Panc1 (cell line): ENCODE results near the gene MEGF8. TPM values are rescaled to one million over a fixed set of nuclear protein-coding genes. Genes with fewer than 3 reads are reported as not detected.
A peak's percentile ranks its signal among the peaks of the same experiment; 100 is the strongest.

ENCODE experiments used
- ATAC-seq: fragments of 200-7000 bp; cut with Tn5 transposase; 2 replicates; pipeline ENCODE4 v1.9.1; 2020; ENCODE audit warnings: mild to moderate bottlenecking, moderate library complexity
- BruUV-seq: library from RNA; stranded (reverse); fragments of 400-500 nt; replicated peaks from 2 replicates; lab custom pipeline; 2021; lab: Mats Ljungman, UMichigan
- CTCF ChIA-PET: fragments of 300-600 bp; sonication (Branson Sonifier 250); formaldehyde crosslinking; loops from one replicate; lab custom pipeline; 2022; ENCODE audit warnings: antibody characterized with exemption; lab: Charles Lee
- POLR2A ChIA-PET: fragments of 300-600 bp; sonication (Branson Sonifier 250); formaldehyde crosslinking; loops from one replicate; lab custom pipeline; 2022; ENCODE audit warnings: antibody characterized with exemption; lab: Charles Lee
- DNase-seq: peaks from one replicate; pipeline ENCODE4 v3.0.0-alpha.2; 2010; ENCODE audit warnings: low read depth, low spot score
- H3K27ac ChIP-seq: 2 replicates; pipeline ENCODE4 v1.5.1; 2011; ENCODE audit warnings: mild to moderate bottlenecking, low read length, inconsistent platforms
- H3K27me3 ChIP-seq: fragments of 200-500 bp; sonication (Bioruptor generic); 2 replicates; pipeline ENCODE4 v1.6.0; 2014; ENCODE audit warnings: low read length, inconsistent platforms; ENCODE audit not compliant: control insufficient read depth, insufficient read depth
- H3K36me3 ChIP-seq: fragments of 200-500 bp; sonication (Bioruptor generic); 2 replicates; pipeline ENCODE4 v1.5.1; 2014; ENCODE audit warnings: inconsistent platforms, mild to moderate bottlenecking, low read length, moderate library complexity; ENCODE audit not compliant: control insufficient read depth, insufficient read depth
- H3K4me1 ChIP-seq: 2 replicates; pipeline ENCODE4 v1.5.1; 2011; ENCODE audit warnings: inconsistent platforms, mild to moderate bottlenecking, low read length, moderate library complexity; ENCODE audit not compliant: control insufficient read depth, insufficient read depth
- H3K4me3 ChIP-seq, 2 experiments: 2 replicates each; pipeline ENCODE4 v1.5.1; 2011 to 2012; ENCODE audit warnings: low read depth in 2 of 2, low read length in 2 of 2, mild to moderate bottlenecking in 2 of 2, inconsistent platforms in 1 of 2, moderate library complexity in 1 of 2
- H3K9me3 ChIP-seq: fragments of 200-500 bp; sonication (Bioruptor generic); 2 replicates; pipeline ENCODE4 v1.5.1; 2014; ENCODE audit warnings: low read depth, mild to moderate bottlenecking, inconsistent platforms, low read length, moderate library complexity; ENCODE audit not compliant: control insufficient read depth, insufficient read depth
- POLR2AphosphoS5 ChIP-seq: IDR thresholded peaks from 2 replicates; pipeline ENCODE4 v1.6.1; 2012; ENCODE audit warnings: mild to moderate bottlenecking, low read depth, low read length, moderate library complexity
- SIN3A ChIP-seq: IDR thresholded peaks from 2 replicates; pipeline ENCODE4 v1.6.1; 2012; ENCODE audit warnings: low read depth, mild to moderate bottlenecking, low read length, moderate library complexity, borderline replicate concordance; ENCODE audit not compliant: insufficient read depth
- TCF7L2 ChIP-seq: IDR thresholded peaks from 2 replicates; pipeline ENCODE4 v1.6.1; 2011; ENCODE audit warnings: mild to moderate bottlenecking, low read depth, low read length, inconsistent platforms
- in situ Hi-C: cut with HindIII; loops from 2 replicates; pipeline ENCODE4 v1.10.0; 2016; ENCODE audit warnings: low sequenced_read_pairs, low pct_unique_long_range_greater_than_20kb
- intact Hi-C: fragments of 100-400 bp; cut with micrococcal nuclease; formaldehyde crosslinking; loops from one replicate; pipeline ENCODE4 v1.10.0; 2022; ENCODE audit not compliant: unreplicated experiment
- total RNA-seq: library from RNA; stranded (reverse); gene quantifications from one replicate; pipeline ENCODE4 v1.2.1, GENCODE V29; 2021; ENCODE audit not compliant: unreplicated experiment
- TF ChIP-seq, protein P1 (sequence below), 2 experiments: IDR thresholded peaks; 2 replicates each; pipeline ENCODE4 v1.6.1; 2011 to 2012; ENCODE audit warnings: low read depth in 2 of 2, control low read depth in 1 of 2, low read length in 1 of 2, mild to moderate bottlenecking in 1 of 2, moderate library complexity in 1 of 2; ENCODE audit not compliant: insufficient read depth in 1 of 2
- TF ChIP-seq, protein P2 (sequence below): fragments of 450-650 bp; IDR thresholded peaks from 2 replicates; pipeline ENCODE4 v1.5.1; 2017; ENCODE audit warnings: mild to moderate bottlenecking

MEGF8 gene
- total RNA-seq, 1 experiment from 2014 or later: 14.2 TPM

DNA sequence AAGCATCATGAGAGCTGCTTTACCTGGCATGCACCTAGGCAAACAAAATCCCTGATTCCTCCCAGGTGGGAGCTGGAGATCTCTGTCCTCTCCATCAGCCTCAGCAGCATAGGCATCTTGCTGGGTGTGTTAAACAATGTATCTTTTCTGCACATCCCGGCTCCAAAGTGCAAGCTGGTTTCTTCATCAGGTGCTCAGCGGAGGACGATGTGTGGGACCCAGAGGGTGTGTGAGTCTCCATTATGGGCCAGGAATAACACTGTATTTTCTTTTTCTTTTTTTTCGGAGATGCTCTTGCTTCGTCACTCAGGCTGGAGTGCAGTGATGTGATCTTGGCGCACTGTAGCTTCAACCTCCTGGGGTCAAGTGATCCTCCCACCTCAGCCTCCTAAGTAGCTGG, 54.7 kb downstream of the MEGF8 start:
- TF ChIP-seq, protein P1, sequence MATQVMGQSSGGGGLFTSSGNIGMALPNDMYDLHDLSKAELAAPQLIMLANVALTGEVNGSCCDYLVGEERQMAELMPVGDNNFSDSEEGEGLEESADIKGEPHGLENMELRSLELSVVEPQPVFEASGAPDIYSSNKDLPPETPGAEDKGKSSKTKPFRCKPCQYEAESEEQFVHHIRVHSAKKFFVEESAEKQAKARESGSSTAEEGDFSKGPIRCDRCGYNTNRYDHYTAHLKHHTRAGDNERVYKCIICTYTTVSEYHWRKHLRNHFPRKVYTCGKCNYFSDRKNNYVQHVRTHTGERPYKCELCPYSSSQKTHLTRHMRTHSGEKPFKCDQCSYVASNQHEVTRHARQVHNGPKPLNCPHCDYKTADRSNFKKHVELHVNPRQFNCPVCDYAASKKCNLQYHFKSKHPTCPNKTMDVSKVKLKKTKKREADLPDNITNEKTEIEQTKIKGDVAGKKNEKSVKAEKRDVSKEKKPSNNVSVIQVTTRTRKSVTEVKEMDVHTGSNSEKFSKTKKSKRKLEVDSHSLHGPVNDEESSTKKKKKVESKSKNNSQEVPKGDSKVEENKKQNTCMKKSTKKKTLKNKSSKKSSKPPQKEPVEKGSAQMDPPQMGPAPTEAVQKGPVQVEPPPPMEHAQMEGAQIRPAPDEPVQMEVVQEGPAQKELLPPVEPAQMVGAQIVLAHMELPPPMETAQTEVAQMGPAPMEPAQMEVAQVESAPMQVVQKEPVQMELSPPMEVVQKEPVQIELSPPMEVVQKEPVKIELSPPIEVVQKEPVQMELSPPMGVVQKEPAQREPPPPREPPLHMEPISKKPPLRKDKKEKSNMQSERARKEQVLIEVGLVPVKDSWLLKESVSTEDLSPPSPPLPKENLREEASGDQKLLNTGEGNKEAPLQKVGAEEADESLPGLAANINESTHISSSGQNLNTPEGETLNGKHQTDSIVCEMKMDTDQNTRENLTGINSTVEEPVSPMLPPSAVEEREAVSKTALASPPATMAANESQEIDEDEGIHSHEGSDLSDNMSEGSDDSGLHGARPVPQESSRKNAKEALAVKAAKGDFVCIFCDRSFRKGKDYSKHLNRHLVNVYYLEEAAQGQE (IDR thresholded peaks at IDR 0.05; ENCODE audit: insufficient read depth in 1 of 2, low read depth in 2 of 2, low read length in 1 of 2): no peak
- TF ChIP-seq SIN3A: no peak
- no peak for TF ChIP-seq POLR2AphosphoS5
- TF ChIP-seq, protein P2, sequence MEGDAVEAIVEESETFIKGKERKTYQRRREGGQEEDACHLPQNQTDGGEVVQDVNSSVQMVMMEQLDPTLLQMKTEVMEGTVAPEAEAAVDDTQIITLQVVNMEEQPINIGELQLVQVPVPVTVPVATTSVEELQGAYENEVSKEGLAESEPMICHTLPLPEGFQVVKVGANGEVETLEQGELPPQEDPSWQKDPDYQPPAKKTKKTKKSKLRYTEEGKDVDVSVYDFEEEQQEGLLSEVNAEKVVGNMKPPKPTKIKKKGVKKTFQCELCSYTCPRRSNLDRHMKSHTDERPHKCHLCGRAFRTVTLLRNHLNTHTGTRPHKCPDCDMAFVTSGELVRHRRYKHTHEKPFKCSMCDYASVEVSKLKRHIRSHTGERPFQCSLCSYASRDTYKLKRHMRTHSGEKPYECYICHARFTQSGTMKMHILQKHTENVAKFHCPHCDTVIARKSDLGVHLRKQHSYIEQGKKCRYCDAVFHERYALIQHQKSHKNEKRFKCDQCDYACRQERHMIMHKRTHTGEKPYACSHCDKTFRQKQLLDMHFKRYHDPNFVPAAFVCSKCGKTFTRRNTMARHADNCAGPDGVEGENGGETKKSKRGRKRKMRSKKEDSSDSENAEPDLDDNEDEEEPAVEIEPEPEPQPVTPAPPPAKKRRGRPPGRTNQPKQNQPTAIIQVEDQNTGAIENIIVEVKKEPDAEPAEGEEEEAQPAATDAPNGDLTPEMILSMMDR: no peak
- TF ChIP-seq TCF7L2: no peak
- Histone ChIP-seq H3K4me1 (no peaks in the 10 kb centered on the region), H3K4me3 (no peak overlapping the region), H3K27ac (no peak overlapping the region), H3K36me3 (no peaks in the 10 kb centered on the region), H3K27me3 (no peaks in the 10 kb centered on the region), H3K9me3 (no peaks in the 10 kb centered on the region)
- in situ Hi-C loops: no loop called here
- ATAC-seq: no peak
- DNase-seq: no peak
- CTCF ChIA-PET: no interaction called here
- POLR2A ChIA-PET: interaction anchor here (0.6 kb wide), 1 partner anchor 198 kb away, joined by 5 read pairs; no protein-coding TSS in a partner anchor
- BruUV-seq: no TSS peak
- intact Hi-C loops: no loop called here

DNA sequence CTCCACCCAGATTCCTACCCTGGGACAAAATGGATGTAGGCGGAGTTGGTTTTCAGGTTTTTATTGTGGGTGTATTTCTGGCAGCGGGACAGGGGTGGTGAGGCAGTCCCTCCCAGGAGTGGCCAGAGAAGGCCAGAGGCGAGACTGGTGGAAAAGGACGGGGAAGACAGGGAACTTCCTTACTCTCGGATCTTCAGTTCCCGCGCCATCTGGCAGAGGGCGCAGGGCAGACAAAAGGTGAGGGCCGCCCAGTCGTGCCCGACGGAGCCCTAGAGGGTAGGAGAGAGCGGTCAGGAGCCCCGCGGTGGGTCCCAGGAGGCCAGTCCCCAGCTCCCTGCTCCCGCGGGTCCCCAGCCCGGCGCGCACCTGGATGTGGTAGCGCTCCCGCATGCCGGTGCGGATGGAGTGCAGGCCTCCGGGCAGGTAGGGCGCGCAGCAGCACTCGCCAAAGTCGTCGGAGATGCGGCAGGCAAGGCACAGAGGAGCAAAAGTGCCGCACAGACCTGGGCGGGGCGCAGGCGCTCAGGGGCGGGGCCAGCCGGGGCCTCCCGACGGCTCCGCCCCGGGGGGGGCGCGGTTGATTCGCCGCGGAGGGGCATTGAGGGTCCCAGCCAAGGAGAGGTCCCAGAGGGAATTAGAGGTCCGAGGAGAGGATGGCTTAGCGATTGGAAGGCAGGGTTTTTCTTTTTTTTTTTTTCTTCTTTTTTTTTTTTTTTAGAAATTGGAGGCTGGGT, 61.7 kb downstream of the MEGF8 start:
- Histone ChIP-seq H3K27ac (peak overlapping the region; percentile 54), H3K9me3 (no peaks in the 10 kb centered on the region), H3K4me3 (peak overlapping the region; percentile 48 to 60), H3K36me3 (no peaks in the 10 kb centered on the region), H3K27me3 (no peaks in the 10 kb centered on the region), H3K4me1 (no peaks in the 10 kb centered on the region; the same call in 1 of the 2 replicates)
- in situ Hi-C loops: no loop called here
- ChIA-PET CTCF (interaction anchor here (0.7 kb wide), 2 partner anchors 9 to 33 kb away, joined by 4 to 9 read pairs; no protein-coding TSS in a partner anchor), POLR2A (no interaction called here)
- BruUV-seq: no TSS peak
- peak; percentile 98 for ATAC-seq
- DNase-seq: peak; percentile 25
- intact Hi-C loops: no loop called here
- peak; percentile 61 for TF ChIP-seq POLR2AphosphoS5
- no peak for TF ChIP-seq TCF7L2
